C4-2B (cell line): ENCODE results near the gene NAV1.

Source experiments
- ZFX ChIP-seq: fragments of 450-650 bp; IDR thresholded peaks from 2 replicates; pipeline ENCODE4 v1.6.1; 2017
- TF ChIP-seq, protein P1 (sequence below): fragments of 450-650 bp; conservative IDR thresholded peaks from 2 replicates; pipeline ENCODE4 v1.5.1; 2017; ENCODE audit warnings: mild to moderate bottlenecking

DNA sequence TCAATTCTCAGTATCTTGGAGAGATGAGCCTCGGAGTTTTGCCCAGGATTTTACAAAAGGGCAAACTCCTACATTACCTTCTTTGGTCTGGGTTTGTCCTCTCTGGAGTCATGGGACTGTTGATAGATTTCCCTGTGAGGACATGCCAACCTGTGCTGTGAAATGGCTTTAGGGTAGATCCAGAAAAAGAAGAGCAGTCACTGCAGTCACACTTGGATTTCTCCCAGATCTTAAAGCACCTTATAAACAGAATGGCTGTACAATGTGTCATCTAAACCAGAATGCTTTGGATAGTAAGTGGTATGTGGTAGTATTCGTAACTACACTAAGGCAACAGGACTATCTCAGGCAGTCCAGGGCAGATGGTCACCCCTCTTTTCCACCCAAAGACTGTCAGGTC is 30.1 kb upstream of the NAV1 start:
- TF ChIP-seq, protein P1, sequence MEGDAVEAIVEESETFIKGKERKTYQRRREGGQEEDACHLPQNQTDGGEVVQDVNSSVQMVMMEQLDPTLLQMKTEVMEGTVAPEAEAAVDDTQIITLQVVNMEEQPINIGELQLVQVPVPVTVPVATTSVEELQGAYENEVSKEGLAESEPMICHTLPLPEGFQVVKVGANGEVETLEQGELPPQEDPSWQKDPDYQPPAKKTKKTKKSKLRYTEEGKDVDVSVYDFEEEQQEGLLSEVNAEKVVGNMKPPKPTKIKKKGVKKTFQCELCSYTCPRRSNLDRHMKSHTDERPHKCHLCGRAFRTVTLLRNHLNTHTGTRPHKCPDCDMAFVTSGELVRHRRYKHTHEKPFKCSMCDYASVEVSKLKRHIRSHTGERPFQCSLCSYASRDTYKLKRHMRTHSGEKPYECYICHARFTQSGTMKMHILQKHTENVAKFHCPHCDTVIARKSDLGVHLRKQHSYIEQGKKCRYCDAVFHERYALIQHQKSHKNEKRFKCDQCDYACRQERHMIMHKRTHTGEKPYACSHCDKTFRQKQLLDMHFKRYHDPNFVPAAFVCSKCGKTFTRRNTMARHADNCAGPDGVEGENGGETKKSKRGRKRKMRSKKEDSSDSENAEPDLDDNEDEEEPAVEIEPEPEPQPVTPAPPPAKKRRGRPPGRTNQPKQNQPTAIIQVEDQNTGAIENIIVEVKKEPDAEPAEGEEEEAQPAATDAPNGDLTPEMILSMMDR = no peak
- no peak for TF ChIP-seq ZFX
